Ovary (tissue), 3 donors: ENCODE measurements around the gene IDH3A.

Source experiments
- EP300 ChIP-seq: sonication (generic); formaldehyde crosslinking; IDR thresholded peaks from one replicate; pipeline ENCODE4 v1.6.1; 2017; ENCODE audit warnings: antibody characterized with exemption
- POLR2A ChIP-seq: fragments of 450-650 bp; IDR thresholded peaks from one replicate; pipeline ENCODE4 v1.6.1; 2017; ENCODE audit warnings: antibody characterized with exemption, mild to moderate bottlenecking, moderate library complexity
- TF ChIP-seq, protein P1 (sequence below), 3 donors: fragments of 450-650 bp in 2 of 3; fragments of 200-600 bp in 1 of 3; IDR thresholded peaks; one replicate each; pipeline versions ENCODE4 v1.5.1 to v1.8.0; 2016 to 2022; ENCODE audit warnings: antibody characterized with exemption in 3 of 3, mild to moderate bottlenecking in 1 of 3
- donor health status: DM: no; HTN: no; CAD: no.

DNA sequence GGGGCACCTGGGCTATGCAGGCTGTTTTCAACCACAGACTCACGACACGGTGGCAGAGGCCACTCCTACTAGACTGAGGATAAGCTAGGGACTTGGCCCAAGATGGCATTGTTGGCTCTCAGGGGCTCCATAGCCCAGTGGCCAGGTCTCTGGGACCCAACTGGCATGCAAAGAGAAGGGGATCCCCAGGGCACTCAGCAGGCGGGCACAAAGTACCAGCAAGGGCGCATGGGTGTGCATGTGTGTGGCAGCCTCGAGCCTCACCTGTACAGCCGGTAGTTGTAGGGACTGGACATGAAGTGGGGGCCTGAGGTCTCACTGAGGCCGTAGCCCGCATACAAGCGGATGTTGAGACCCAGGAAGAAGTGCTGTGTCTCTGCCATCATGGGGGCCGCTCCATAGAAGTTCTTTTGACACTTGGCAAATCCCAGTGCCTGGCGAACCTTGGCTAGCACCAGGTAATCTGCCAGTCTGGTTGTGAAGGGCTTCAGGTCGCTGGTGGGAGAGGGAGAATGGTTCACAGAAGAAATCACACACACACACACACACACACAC is 30.2 kb downstream of the IDH3A start:
- TF ChIP-seq, protein P1, sequence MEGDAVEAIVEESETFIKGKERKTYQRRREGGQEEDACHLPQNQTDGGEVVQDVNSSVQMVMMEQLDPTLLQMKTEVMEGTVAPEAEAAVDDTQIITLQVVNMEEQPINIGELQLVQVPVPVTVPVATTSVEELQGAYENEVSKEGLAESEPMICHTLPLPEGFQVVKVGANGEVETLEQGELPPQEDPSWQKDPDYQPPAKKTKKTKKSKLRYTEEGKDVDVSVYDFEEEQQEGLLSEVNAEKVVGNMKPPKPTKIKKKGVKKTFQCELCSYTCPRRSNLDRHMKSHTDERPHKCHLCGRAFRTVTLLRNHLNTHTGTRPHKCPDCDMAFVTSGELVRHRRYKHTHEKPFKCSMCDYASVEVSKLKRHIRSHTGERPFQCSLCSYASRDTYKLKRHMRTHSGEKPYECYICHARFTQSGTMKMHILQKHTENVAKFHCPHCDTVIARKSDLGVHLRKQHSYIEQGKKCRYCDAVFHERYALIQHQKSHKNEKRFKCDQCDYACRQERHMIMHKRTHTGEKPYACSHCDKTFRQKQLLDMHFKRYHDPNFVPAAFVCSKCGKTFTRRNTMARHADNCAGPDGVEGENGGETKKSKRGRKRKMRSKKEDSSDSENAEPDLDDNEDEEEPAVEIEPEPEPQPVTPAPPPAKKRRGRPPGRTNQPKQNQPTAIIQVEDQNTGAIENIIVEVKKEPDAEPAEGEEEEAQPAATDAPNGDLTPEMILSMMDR (IDR thresholded peaks at IDR 0.05) = no peak
- TF ChIP-seq POLR2A = no peak
- TF ChIP-seq EP300 = no peak
